OCI-LY7 (cell line): ENCODE data around the gene CFL1. TPM values are rescaled to one million over a fixed set of nuclear protein-coding genes. Genes with fewer than 3 reads are reported as not detected.

ENCODE experiments used
- BruUV-seq: library from RNA; stranded (reverse); fragments of 400-500 nt; replicated peaks from 2 replicates; lab custom pipeline; 2021; lab: Mats Ljungman, UMichigan
- CTCF ChIA-PET: fragments of 300-600 bp; sonication (Branson Sonifier 250); formaldehyde crosslinking; loops from one replicate; lab custom pipeline; 2022; ENCODE audit warnings: antibody characterized with exemption; ENCODE audit not compliant: unreplicated experiment; lab: Charles Lee
- POLR2A ChIA-PET: fragments of 300-600 bp; sonication (Branson Sonifier 250); formaldehyde crosslinking; loops from one replicate; lab custom pipeline; 2022; ENCODE audit warnings: antibody characterized with exemption; lab: Charles Lee
- DNase-seq: peaks from one replicate; pipeline ENCODE4 v3.0.0-alpha.2; 2015; ENCODE audit warnings: low spot score
- H2AFZ ChIP-seq: fragments of 200-600 bp; sonication (generic), shearing (Covaris generic); 2 replicates; pipeline ENCODE4 v1.6.1; 2014; ENCODE audit warnings: mild to moderate bottlenecking, antibody characterized with exemption, low read length, moderate library complexity
- H3K27ac ChIP-seq: fragments of 200-600 bp; sonication (generic); 2 replicates; pipeline ENCODE4 v1.5.1; 2014; ENCODE audit warnings: mixed run types, low read depth, mild to moderate bottlenecking, moderate library complexity, low read length, inconsistent platforms; ENCODE audit not compliant: poor library complexity, severe bottlenecking
- H3K36me3 ChIP-seq: fragments of 200-600 bp; sonication (generic); 2 replicates; pipeline ENCODE4 v1.6.1; 2014; ENCODE audit warnings: mild to moderate bottlenecking, antibody characterized with exemption, low read length, moderate library complexity, mixed read lengths; ENCODE audit not compliant: insufficient read depth
- H3K4me1 ChIP-seq: fragments of 200-600 bp; sonication (generic); 2 replicates; pipeline ENCODE4 v1.5.1; 2014; ENCODE audit warnings: mild to moderate bottlenecking, low read length; ENCODE audit not compliant: insufficient read depth, poor library complexity, severe bottlenecking
- H3K4me2 ChIP-seq: fragments of 200-600 bp; sonication (generic); 2 replicates; pipeline ENCODE4 v1.6.1; 2014; ENCODE audit warnings: mild to moderate bottlenecking, low read length
- H3K4me3 ChIP-seq: fragments of 200-600 bp; sonication (generic); 2 replicates; pipeline ENCODE4 v1.5.1; 2014; ENCODE audit warnings: mild to moderate bottlenecking, low read depth, low read length; ENCODE audit not compliant: poor library complexity, severe bottlenecking
- H3K79me2 ChIP-seq: fragments of 200-600 bp; sonication (generic); 2 replicates; pipeline ENCODE4 v1.6.1; 2016; ENCODE audit warnings: low read depth, mild to moderate bottlenecking, low read length, moderate library complexity, mixed read lengths; ENCODE audit not compliant: insufficient read depth
- H3K9me2 ChIP-seq: fragments of 200-600 bp; sonication (generic); 2 replicates; pipeline ENCODE4 v1.6.1; 2016; ENCODE audit warnings: mild to moderate bottlenecking, low read length, mixed read lengths; ENCODE audit not compliant: insufficient read depth
- H3K9me3 ChIP-seq: fragments of 200-600 bp; sonication (generic); 2 replicates; pipeline ENCODE4 v1.6.1; 2014; ENCODE audit warnings: mild to moderate bottlenecking, mixed run types, low read length, mixed read lengths
- H4K20me1 ChIP-seq: fragments of 200-600 bp; sonication (generic); 2 replicates; pipeline ENCODE4 v1.6.1; 2014; ENCODE audit warnings: mild to moderate bottlenecking, antibody characterized with exemption, low read length, moderate library complexity, mixed read lengths; ENCODE audit not compliant: insufficient read depth
- CTCF ChIP-seq: fragments of 200-600 bp; sonication (generic); conservative IDR thresholded peaks from 2 replicates; pipeline ENCODE4 v1.5.1; 2014; ENCODE audit warnings: mild to moderate bottlenecking, antibody characterized with exemption, low read length, moderate library complexity, mixed read lengths
- EZH2phosphoT487 ChIP-seq: fragments of 200-600 bp; sonication (generic); IDR thresholded peaks from 2 replicates; pipeline ENCODE4 v1.6.1; 2018; ENCODE audit warnings: low read depth, borderline replicate concordance, mild to moderate bottlenecking, mixed run types, antibody characterized with exemption, low read length, moderate library complexity, mixed read lengths
- intact Hi-C: fragments of 100-400 bp; cut with micrococcal nuclease; formaldehyde crosslinking; loops from one replicate; pipeline ENCODE4 v1.10.0; 2022; ENCODE audit not compliant: unreplicated experiment
- total RNA-seq, 2 experiments: library from RNA; depleted of rRNA in 1 of 2; stranded (reverse); fragments of >200 nt in 1 of 2; shearing (Covaris generic) in 1 of 2; gene quantifications; 2 replicates each; pipeline ENCODE4 v1.2.3, GENCODE V29; 2014 to 2022

CFL1 gene
- total RNA-seq, 2 experiments from 2014 or later = 1,019 to 1,119 TPM

DNA sequence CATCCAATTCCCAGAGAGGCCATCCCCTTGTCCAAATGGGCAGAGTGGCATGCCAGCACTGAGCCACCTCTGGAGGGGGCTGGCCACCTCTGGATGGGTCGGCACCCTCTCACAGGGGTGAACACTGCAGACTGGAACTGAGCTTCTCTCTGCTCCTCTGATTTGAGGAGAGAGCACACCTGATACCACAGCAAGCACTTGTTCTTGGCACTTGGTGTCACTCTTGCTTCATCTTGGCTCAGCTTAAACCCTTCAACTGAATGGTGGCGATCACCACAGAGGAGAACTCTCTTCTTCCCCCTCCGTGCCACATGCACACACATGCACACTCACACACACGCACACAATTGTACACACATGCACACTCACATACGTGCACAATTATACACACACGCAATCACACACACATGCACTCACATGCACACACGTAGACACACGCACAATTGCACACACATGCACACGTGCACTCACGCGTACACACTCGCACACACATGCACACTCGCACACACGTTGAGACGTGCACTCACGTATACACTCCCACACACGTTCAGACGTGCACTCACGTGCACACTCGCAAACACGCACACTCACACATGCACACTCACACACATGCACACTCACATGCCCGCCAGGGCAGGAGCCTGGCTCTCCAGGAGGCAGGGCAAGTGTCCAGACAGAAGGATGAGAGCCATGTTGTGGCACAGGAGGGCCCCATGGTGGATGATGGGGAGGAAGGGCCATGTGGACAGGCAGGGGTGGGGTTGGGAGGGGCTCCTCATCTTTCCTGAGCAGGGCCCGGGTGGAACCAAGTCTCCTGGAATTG, 47.7 kb downstream of the CFL1 start:
- no TSS peak for BruUV-seq
- H2AFZ ChIP-seq = no peak overlapping the region
- no peaks in the 10 kb centered on the region for H3K9me3 ChIP-seq
- no peak overlapping the region for H3K27ac ChIP-seq
- DNase-seq = peak; percentile 30
- no peaks in the 10 kb centered on the region for H3K79me2 ChIP-seq
- H3K36me3 ChIP-seq = no peaks in the 10 kb centered on the region
- no peaks in the 10 kb centered on the region for H3K4me1 ChIP-seq
- no peak overlapping the region for H3K4me2 ChIP-seq
- CTCF ChIA-PET = no interaction called here
- no peak overlapping the region for H3K4me3 ChIP-seq
- no peaks in the 10 kb centered on the region for H3K9me2 ChIP-seq
- H4K20me1 ChIP-seq = no peaks in the 10 kb centered on the region
- POLR2A ChIA-PET = no interaction called here
- TF ChIP-seq CTCF (peak; percentile 46), EZH2phosphoT487 (no peak)
- intact Hi-C loops = no loop called here

- no peak overlapping the region for H3K4me2 ChIP-seq
- no peak overlapping the region for H3K4me3 ChIP-seq
- no peak overlapping the region for H3K27ac ChIP-seq
- no peaks in the 10 kb centered on the region for H3K4me1 ChIP-seq
- DNase-seq = no peak
- no peaks in the 10 kb centered on the region for H3K36me3 ChIP-seq
- ChIA-PET POLR2A (no interaction called here), CTCF (no interaction called here)
- H4K20me1 ChIP-seq = no peaks in the 10 kb centered on the region
- no peaks in the 10 kb centered on the region for H3K79me2 ChIP-seq
- intact Hi-C loops = no loop called here
- H3K9me3 ChIP-seq = no peaks in the 10 kb centered on the region
- TF ChIP-seq EZH2phosphoT487 (no peak), CTCF (no peak)
- BruUV-seq = no TSS peak
- H2AFZ ChIP-seq = no peak overlapping the region
- no peaks in the 10 kb centered on the region for H3K9me2 ChIP-seq
These were observed 48.5 kb downstream of the CFL1 start for GRCh38 chr11:65809496-65809895.

- intact Hi-C loops = no loop called here
- ChIA-PET CTCF (no interaction called here), POLR2A (no interaction called here)
- Histone ChIP-seq H3K4me3 (no peak overlapping the region), H3K79me2 (no peaks in the 10 kb centered on the region), H2AFZ (no peak overlapping the region), H4K20me1 (no peaks in the 10 kb centered on the region), H3K36me3 (no peaks in the 10 kb centered on the region), H3K9me2 (no peaks in the 10 kb centered on the region), H3K4me2 (no peak overlapping the region), H3K4me1 (no peaks in the 10 kb centered on the region), H3K9me3 (no peaks in the 10 kb centered on the region), H3K27ac (no peak overlapping the region)
- no peak for DNase-seq
- BruUV-seq = no TSS peak
- TF ChIP-seq CTCF (no peak), EZH2phosphoT487 (no peak)
These were observed 49.1 kb downstream of the CFL1 start for GRCh38 chr11:65808744-65809341.
